GDM1 (cell line): ENCODE data around the gene NUCB1.
A peak's percentile ranks its signal among the peaks of the same experiment; 100 is the strongest.

Experiments
- DNase-seq: peaks from one replicate; lab custom pipeline; 2025; lab: John Stamatoyannopoulos, UW

NUCB1 gene

DNA sequence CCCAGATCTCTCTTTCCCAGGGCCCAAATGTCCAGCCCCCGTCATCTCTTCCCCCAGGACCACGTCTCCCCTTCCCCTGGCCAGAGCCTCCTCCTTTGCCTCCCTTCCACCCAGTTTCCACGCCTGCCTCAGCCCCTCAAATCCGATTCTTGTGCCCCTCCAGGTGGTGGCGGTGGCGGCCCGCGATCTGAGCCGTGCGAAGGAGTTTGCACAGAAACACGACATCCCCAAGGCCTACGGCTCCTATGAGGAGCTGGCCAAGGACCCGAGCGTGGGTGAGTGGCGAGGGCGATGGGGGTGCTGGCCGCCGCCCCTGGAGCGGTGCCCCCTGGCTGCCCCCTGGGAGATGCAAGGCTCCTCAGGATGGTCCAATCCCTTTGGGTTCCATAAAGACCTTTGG lies 34.7 kb downstream of the NUCB1 start:
- no peak for DNase-seq

DNA sequence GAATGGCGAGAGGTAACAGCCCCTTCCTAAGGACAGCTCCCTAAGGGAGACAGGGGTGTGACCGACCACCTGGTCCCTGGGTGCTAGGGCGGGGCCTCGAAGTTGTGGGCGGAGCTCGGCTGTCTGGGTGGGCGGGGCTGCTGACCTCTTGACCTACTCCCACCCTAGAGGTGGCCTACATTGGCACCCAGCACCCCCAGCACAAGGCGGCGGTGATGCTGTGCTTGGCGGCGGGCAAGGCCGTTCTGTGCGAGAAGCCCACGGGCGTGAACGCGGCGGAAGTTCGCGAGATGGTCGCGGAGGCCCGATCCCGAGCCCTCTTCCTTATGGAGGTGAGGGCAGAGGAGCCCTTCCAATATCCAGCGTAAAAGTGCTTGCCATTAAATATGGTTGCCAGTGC lies 35.8 kb downstream of the NUCB1 start:
- no peak for DNase-seq

DNA sequence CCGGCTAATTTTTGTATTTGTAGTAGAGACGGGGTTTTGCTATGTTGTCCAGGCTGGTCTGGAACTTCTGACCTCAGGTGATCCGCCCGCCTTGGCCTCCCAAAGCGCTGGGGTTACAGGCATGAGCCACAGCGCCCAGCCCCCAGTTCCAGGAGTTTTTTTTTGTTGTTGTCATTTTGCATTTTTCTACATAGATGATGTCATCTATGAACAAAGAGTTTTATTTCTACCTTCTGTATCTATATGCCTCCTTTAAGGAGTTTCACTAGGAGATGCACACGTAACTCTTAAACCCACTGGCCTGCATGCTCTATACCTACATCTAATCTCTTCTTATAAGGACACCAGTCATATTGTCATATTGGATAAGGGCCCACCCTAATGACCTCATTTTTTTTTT lies 38.1 kb downstream of the NUCB1 start:
- no peak for DNase-seq

DNA sequence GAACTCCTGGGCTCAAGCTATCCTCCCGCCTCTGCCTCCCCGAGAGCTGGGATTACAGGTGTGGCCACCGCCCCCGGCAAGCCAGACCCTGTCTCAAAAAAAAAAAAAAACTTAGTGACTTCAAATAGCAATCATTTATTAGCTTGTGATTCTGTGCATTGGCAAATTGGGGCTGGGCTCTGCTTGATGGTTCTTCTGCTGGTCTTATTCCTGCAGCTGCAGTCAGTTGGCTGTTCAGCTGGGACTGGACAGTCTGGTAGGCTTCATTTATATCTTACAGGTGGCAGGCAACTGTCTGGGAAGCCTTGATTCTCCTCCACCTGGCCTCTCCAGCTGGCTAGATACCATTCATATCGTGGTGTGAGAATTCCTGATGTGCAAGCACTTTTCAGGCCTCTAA lies 40.8 kb downstream of the NUCB1 start:
- no peak for DNase-seq

DNA sequence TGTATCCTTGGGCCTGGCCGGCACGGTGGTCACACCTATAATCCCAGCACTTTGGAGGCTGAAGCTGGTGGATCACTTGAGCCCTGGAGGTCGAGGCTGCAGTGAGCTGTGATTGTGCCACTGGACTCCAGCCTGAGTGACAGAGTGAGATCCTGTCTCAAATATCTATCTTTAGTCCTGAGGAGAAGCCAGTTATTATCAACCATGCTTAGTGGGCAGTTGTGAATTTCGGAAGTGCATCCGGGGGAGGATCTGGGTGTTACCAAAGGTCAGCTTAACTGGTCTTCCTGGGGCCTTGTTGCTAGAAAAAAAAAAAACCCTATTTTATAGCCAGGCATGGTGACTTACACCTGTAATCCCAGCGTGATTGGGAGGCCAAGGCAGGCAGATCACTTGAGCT lies 43.0 kb downstream of the NUCB1 start:
- DNase-seq, result no peak

DNA sequence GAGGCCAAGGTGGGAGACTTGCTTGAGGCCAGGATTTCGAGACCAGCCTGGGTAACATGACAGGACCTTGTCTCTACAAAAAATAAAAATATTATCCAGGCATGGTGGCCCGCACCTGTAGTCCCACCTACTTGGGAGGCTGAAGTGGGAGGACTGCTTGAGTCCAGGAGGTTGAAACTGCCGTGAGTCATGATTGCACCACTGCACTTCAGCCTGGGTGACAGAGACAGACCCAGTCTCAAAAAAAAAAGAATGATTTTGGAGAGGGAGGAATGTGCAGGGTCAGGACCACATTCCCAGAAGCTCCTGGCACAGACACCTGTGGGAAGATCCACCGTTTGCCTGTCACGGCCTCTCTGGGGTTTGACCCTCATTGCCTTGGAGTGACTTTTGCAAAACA lies 45.3 kb downstream of the NUCB1 start:
- DNase-seq, result no peak

DNA sequence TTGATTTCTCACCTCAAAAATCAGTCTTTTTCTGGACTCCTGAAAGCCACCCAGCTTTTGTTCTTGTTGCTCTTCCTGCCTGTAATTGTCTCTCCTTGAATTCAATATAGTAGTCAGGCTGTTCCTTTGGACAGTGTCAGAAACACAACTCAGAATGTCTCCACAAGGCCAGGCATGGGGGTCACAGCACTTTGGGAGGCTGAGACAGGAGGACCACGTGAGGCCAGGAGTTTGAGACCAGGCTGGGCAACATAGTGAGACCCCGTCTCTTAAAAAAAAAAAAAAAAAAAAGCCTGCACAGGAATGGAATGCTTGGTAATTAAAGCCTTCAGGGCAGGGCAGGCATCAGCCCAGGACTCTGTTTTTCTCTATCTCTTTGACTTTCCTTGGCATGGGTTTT lies 45.7 kb downstream of the NUCB1 start:
- DNase-seq, result no peak

- no peak for DNase-seq
Observed at GRCh38 chr19:48946463-48947257, 46.5 kb downstream of the NUCB1 start.

DNA sequence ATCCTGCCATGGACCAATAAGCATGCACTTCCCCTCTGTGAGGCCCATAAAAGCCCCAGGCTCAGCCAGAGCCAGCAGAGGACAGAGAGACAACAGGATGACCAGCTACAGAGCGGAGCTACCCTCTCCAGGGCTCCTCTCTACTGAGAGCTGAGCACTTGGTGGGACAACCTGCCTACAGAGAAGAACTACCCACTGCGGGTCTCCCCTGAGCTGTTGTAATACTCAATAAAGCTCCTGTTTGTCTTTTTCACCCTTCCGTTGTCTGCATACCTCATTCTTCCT lies 47.1 kb downstream of the NUCB1 start:
- DNase-seq, result no peak

- DNase-seq, result no peak
Observed at GRCh38 chr19:48950159-48950558, 50.0 kb downstream of the NUCB1 start.

GRCh38 chr19:48950830-48951519 lies 50.9 kb downstream of the NUCB1 start:
- no peak for DNase-seq

DNA sequence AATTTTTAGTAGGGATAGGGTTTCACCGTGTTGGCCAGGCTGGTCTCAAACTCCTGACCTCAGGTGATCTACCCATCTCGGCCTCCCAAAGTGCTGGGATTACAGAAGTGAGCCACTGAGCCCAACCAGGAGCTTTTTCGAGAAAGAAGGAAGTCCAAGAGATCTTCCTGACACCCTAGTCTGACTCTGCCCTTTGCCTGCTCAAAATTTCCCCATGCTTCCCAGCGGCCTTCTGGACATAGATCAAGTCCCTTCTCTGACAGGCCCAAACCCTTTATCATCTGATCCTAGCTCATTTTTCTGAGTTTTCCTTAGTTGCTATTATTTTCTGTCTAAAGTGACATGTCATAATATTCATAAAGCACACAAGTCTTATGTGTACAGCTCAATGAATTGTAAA lies 53.0 kb downstream of the NUCB1 start:
- DNase-seq, result no peak

GRCh38 chr19:48953990-48954594 lies 54.0 kb downstream of the NUCB1 start:
- no peak for DNase-seq

DNA sequence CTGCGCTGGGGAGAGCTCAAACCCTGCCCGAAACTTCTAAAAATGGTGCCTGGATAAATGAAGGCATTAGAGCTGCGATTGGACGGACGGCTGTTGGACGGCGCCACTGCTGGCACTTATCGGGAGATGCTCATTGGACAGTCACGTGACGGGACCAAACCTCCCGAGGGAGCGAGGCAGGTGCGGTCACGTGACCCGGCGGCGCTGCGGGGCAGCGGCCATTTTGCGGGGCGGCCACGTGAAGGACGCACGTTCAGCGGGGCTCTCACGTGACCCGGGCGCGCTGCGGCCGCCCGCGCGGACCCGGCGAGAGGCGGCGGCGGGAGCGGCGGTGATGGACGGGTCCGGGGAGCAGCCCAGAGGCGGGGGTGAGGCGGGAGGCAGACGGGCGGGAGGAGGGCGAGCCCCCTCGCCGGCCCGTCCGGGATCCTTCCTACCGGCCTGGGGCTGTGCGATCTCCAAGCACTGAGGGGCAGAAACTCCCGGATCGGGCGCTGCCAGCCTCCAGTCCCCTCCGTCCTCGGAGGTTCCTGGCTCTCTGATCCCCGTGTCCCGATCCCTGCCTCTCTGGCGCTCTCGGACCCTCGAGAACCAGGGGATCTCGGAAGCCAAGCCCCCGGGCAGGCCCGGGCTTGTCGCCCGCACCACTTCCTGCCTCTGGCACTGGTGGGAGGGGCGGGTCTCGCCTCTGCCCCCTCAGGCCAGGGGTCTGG lies 54.6 kb downstream of the NUCB1 start, which contains the start of gene BAX:
Gene BAX, plus strand, starts transcription at position 281 of the 713 bp plus-strand sequence. Its CDS starts 54 bp downstream, at position 335.
- DNase-seq, result peak; percentile 93

DNA sequence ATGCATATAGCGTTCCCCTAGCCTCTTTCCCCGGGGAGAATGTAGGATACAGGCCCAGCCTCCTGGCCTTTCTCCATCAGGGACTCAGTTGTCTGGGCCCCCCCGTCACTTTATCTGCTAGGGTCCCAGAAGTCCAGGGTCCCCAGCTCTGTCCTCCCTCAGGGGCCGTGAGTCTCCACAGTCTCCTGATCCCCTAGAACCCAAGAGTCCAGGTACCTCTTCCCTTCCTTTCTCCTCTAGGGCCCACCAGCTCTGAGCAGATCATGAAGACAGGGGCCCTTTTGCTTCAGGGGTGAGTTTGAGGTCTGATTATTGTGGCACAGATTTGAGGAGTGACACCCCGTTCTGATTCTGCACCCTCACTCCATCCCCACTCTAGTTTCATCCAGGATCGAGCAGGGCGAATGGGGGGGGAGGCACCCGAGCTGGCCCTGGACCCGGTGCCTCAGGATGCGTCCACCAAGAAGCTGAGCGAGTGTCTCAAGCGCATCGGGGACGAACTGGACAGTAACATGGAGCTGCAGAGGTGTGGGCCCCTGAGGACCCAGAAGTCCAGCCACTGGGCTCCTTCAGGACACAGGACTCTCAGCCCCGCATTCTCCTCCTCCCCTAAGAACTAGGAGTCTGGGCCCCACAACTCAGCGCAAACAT lies 55.3 kb downstream of the NUCB1 start:
- DNase-seq, result no peak

DNA sequence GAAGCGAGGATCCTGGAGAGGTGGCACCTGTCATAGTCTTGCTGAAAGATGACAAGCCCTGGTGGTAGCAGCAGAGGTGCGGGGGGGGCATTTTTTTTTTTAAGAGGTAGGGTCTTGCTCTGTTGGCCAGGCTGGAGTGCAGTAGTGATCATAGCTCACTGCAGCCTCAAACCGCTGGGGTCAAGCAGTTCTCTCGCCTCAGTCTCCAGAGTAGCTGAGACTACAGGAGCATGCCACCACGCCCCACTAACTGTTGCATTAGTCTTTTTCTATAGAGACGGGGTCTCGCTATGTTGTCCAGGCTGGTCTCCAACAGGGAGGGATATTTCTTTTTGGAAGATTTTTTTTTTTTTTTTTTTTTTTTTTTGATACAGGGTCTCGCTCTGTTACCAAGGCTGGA lies 57.9 kb downstream of the NUCB1 start:
- no peak for DNase-seq

DNA sequence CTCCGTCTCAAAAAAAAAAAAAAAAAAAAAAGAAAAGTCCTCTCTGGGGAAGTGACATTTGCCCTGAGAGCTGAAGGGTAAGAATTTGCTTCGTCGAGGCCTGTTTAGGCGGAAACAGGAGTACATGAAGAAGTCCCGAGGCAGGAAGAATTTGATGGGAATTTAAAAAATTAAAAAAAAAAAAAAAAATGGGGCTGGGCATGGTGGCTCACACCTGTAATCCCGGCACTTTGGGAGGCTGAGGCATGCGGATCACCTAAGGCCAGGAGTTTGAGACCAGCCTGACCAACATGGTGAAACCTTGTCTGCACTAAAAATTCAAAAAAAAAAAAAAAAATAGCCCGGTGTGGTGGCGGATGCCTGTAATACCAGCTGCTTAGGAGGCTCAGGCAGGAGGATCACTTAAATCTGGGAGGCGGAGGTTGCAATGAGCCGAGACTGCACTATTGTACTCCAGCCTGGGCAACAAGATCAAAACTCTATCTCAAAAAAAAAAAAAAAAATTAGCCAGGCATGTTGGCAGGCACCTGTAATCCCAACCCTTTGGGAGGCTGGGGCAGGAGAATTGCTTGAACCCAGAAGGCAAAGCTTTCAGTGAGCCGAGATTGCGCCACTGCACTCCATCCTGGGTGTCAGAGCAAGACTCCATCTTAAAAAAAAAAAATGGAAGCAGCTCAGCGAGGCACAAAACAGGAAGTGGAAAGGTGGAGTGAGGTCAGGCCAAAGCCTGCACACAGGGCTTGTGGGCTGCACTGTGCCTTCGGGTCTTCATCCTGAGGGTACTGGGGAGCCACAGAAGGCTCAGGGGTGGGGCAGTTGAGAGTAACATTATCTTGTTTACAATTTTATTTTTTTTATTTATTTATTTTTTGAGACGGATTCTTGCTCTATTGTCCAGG lies 59.5 kb downstream of the NUCB1 start:
- DNase-seq, result peak; percentile 30

DNA sequence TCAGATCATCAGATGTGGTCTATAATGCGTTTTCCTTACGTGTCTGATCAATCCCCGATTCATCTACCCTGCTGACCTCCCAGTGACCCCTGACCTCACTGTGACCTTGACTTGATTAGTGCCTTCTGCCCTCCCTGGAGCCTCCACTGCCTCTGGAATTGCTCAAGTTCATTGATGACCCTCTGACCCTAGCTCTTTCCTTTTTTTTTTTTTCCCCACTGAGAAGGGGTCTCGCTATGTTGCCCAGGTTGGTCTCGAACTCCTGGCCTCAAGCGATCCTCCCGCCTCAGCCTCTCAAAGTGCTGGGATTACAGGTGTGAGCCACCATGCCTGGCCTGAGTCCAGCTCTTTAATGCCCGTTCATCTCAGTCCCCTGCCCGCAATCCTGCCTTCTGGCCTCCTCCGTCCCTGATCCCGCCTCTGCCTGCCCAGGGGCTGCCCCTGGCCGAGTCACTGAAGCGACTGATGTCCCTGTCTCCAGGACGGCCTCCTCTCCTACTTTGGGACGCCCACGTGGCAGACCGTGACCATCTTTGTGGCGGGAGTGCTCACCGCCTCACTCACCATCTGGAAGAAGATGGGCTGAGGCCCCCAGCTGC lies 61.0 kb downstream of the NUCB1 start:
- DNase-seq, result no peak

- no peak for DNase-seq
Observed at GRCh38 chr19:48961673-48962028, 61.5 kb downstream of the NUCB1 start.

- DNase-seq, result peak; percentile 56
Observed at GRCh38 chr19:48962029-48962848, 62.1 kb downstream of the NUCB1 start.
